Neural crest cell (in vitro differentiated cells): ENCODE results near the gene NR2E3. TPM values are rescaled to one million over a fixed set of nuclear protein-coding genes. Genes with fewer than 3 reads are reported as not detected.

ENCODE experiments used
- DNase-seq: peaks from one replicate; pipeline ENCODE4 v3.0.0; 2021; ENCODE audit warnings: low read depth, mixed read lengths, low spot score
- H3K27ac Mint-ChIP-seq: one replicate; pipeline ENCODE4 v1.8.0; 2021; ENCODE audit warnings: mild to moderate bottlenecking, mixed read lengths; ENCODE audit not compliant: unreplicated experiment
- H3K27me3 Mint-ChIP-seq: 2 replicates; pipeline ENCODE4 v1.8.0; 2021; ENCODE audit warnings: low read depth, mild to moderate bottlenecking, mixed read lengths
- H3K36me3 Mint-ChIP-seq: 2 replicates; pipeline ENCODE4 v1.8.0; 2021; ENCODE audit warnings: low read depth, mild to moderate bottlenecking, mixed read lengths
- H3K4me1 Mint-ChIP-seq: 2 replicates; pipeline ENCODE4 v1.8.0; 2021; ENCODE audit warnings: mixed read lengths
- H3K4me3 Mint-ChIP-seq: one replicate; pipeline ENCODE4 v1.8.0; 2021; ENCODE audit warnings: mild to moderate bottlenecking, mixed read lengths
- H3K9me3 Mint-ChIP-seq: 2 replicates; pipeline ENCODE4 v1.8.0; 2021; ENCODE audit warnings: mixed read lengths
- total RNA-seq: library from RNA; stranded (reverse); gene quantifications from 2 replicates; pipeline ENCODE4 v1.2.1, GENCODE V29; 2021
- TF ChIP-seq, protein P1 (sequence below): fragments of 200-600 bp; sonication (generic); conservative IDR thresholded peaks from 2 replicates; pipeline ENCODE4 v1.5.0; 2021; ENCODE audit warnings: antibody characterized with exemption, mild to moderate bottlenecking

NR2E3 gene
- total RNA-seq, 1 donor from 2014 or later, result not detected

DNA sequence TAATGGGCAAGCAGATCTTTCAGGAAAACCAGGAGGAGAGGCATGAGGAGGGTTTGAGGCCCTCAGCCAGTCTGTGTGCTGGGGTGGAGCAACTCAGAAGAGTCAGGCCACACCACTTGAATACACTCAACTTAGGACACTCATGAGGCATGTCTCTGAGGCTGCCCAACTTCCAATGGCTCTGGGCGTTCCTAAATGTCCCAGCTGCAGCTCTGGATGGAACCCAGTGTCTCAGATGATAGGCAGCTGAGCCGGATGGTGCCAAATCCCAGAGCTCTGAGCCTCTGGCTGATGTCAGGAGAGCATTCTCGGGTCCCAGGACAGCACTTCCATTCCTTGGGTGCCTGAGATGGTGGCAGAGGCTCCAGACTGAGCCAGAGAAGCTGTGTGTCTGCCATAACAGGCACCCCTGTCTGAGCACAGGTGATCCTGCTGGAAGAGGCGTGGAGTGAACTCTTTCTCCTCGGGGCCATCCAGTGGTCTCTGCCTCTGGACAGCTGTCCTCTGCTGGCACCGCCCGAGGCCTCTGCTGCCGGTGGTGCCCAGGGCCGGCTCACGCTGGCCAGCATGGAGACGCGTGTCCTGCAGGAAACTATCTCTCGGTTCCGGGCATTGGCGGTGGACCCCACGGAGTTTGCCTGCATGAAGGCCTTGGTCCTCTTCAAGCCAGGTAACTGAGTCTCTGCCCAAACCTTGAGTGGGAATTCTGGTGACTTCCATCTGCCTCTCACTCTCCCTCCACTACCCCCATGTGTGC lies 2.8 kb downstream of the NR2E3 start:
- DNase-seq, result no peak
- Mint-ChIP-seq H3K9me3 (peaks cover 2% of the 10 kb centered on the region), H3K27ac (no peak overlapping the region), H3K4me1 (peaks cover 4% of the 10 kb centered on the region), H3K27me3 (no peaks in the 10 kb centered on the region), H3K4me3 (no peak overlapping the region), H3K36me3 (peaks cover 7% of the 10 kb centered on the region)
- TF ChIP-seq, protein P1, sequence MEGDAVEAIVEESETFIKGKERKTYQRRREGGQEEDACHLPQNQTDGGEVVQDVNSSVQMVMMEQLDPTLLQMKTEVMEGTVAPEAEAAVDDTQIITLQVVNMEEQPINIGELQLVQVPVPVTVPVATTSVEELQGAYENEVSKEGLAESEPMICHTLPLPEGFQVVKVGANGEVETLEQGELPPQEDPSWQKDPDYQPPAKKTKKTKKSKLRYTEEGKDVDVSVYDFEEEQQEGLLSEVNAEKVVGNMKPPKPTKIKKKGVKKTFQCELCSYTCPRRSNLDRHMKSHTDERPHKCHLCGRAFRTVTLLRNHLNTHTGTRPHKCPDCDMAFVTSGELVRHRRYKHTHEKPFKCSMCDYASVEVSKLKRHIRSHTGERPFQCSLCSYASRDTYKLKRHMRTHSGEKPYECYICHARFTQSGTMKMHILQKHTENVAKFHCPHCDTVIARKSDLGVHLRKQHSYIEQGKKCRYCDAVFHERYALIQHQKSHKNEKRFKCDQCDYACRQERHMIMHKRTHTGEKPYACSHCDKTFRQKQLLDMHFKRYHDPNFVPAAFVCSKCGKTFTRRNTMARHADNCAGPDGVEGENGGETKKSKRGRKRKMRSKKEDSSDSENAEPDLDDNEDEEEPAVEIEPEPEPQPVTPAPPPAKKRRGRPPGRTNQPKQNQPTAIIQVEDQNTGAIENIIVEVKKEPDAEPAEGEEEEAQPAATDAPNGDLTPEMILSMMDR, result no peak

DNA sequence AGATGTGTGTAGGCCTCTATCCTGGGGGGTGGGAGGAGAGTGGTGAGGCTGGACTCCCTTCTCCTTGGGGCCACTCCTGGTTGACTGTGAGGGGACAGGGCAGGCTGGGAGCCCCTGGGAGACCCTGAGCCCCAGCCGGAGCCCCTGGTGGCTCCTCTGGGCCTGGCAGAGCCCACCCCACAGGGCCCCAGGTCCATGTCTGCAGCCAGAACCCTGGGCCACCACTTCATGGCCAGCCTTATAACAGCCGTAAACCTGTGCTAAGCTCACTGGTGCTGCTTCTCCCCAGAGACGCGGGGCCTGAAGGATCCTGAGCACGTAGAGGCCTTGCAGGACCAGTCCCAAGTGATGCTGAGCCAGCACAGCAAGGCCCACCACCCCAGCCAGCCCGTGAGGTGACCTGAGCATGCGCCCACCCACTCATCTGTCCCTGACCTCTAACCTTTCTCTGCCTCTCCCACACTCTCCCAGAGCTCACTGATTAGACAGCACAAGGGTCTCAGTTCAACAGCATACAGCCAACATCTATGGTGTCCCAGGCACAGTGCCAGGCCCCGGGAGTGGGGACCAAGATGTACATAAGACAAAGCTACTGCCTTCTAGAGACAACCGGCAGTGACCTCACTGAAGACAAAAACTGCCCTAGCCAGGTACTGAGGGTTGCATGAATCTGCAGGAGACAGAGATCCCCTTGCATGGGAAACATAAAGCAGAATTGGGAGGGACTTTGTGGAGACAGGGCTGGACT lies 3.5 kb downstream of the NR2E3 start:
- no peaks in the 10 kb centered on the region for H3K27me3 Mint-ChIP-seq
- no peak overlapping the region for H3K27ac Mint-ChIP-seq
- peaks cover 12% of the 10 kb centered on the region for H3K36me3 Mint-ChIP-seq

GRCh38 chr15:71815301-71815700 lies 4.9 kb downstream of the NR2E3 start:
- no peaks in the 10 kb centered on the region for H3K27me3 Mint-ChIP-seq
- no peak overlapping the region for H3K27ac Mint-ChIP-seq
- no peaks in the 10 kb centered on the region for H3K4me1 Mint-ChIP-seq
- no peak for DNase-seq
- peaks cover 9% of the 10 kb centered on the region for H3K9me3 Mint-ChIP-seq
- peaks cover 18% of the 10 kb centered on the region for H3K36me3 Mint-ChIP-seq
- no peak overlapping the region for H3K4me3 Mint-ChIP-seq
- TF ChIP-seq, protein P1, result no peak

More for the DNA sequence above, 3.5 kb downstream of the NR2E3 start:
- TF ChIP-seq, protein P1, result no peak
- Mint-ChIP-seq H3K9me3 (peaks cover 5% of the 10 kb centered on the region), H3K4me1 (no peaks in the 10 kb centered on the region), H3K4me3 (no peak overlapping the region)
- no peak for DNase-seq

- no peak for DNase-seq
- Mint-ChIP-seq H3K27ac (no peak overlapping the region), H3K4me3 (no peak overlapping the region), H3K36me3 (peaks cover 34% of the 10 kb centered on the region), H3K9me3 (peaks cover 19% of the 10 kb centered on the region), H3K4me1 (no peaks in the 10 kb centered on the region), H3K27me3 (no peaks in the 10 kb centered on the region)
- TF ChIP-seq, protein P1, result no peak
Observed at GRCh38 chr15:71817351-71817750, 7.0 kb downstream of the NR2E3 start.

DNA sequence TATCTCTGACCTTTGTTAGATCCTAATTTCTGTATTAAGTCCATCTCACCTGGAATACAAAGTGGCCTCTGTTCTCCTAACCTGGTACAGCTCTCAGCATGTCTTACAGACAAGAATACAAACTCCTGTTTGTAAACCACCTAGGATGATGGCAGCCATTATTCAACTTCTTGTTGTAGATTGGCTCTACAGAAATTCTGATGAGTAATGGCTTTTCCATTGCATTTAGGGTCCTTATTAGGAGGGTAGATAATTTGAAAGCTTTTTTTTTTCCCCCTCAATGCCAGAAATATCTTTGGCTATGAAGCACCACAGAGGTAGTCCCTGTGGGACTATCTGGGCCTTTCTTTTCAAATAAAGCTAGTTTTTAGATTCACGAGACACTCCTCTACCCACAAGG lies 9.8 kb downstream of the NR2E3 start:
- Mint-ChIP-seq H3K27me3 (no peaks in the 10 kb centered on the region), H3K4me1 (no peaks in the 10 kb centered on the region), H3K4me3 (no peak overlapping the region), H3K36me3 (peaks cover 47% of the 10 kb centered on the region), H3K27ac (no peak overlapping the region), H3K9me3 (peaks cover 22% of the 10 kb centered on the region)
- DNase-seq, result no peak
- TF ChIP-seq, protein P1, result no peak
